Cardiac muscle cell (in vitro differentiated cells and primary cell): Measurements from ENCODE around the gene TMEM190. TPM values are rescaled to one million over a fixed set of nuclear protein-coding genes. Genes with fewer than 3 reads are reported as not detected.
A peak's percentile ranks its signal among the peaks of the same experiment; 100 is the strongest.
"Not testable (repeated sequence)": the region's sequence is repeated elsewhere in the genome, so short reads cannot be mapped to it uniquely, and the experiment has no call there.

Experiments
- DNase-seq, 2 donors: peaks; one replicate each; pipeline versions ENCODE4 v3.0.0 to v3.0.0-alpha.2; 2010 to 2017; ENCODE audit warnings: low read depth in 1 of 2, low spot score in 1 of 2
- H3K27ac ChIP-seq: fragments of 200-600 bp; sonication (generic); 2 replicates; pipeline ENCODE4 v1.5.1; 2016
- H3K27me3 ChIP-seq: fragments of 200-600 bp; sonication (generic); 2 replicates; pipeline ENCODE4 v1.6.0; 2016; ENCODE audit warnings: control low read depth
- H3K36me3 ChIP-seq: fragments of 200-600 bp; sonication (generic); 2 replicates; pipeline ENCODE4 v1.5.1; 2016; ENCODE audit warnings: control low read depth
- H3K4me1 ChIP-seq: fragments of 200-600 bp; sonication (generic); 2 replicates; pipeline ENCODE4 v1.8.1; 2017; ENCODE audit warnings: low read depth, mild to moderate bottlenecking, mixed run types
- H3K4me3 ChIP-seq: fragments of 200-600 bp; sonication (generic); 2 replicates; pipeline ENCODE4 v1.5.1; 2016; ENCODE audit warnings: mild to moderate bottlenecking
- H3K9me3 ChIP-seq: fragments of 200-600 bp; sonication (generic); 2 replicates; pipeline ENCODE4 v1.5.1; 2017; ENCODE audit warnings: low read depth, mild to moderate bottlenecking, control low read depth
- CTCF ChIP-seq: IDR thresholded peaks from 2 replicates; pipeline ENCODE4 v1.5.1; 2012; ENCODE audit warnings: low read depth, mild to moderate bottlenecking, low read length
- polyA plus RNA-seq: library from polyadenylated mRNA; unstranded; fragments of >200 nt; fragmentation: Nextera tagmentation; extraction: Ambion mirVana; gene quantifications from 2 replicates; pipeline ENCODE4 v1.2.1, GENCODE V29; 2016
- total RNA-seq: library from RNA; depleted of rRNA; stranded (reverse); fragments of >200 nt; gene quantifications from 2 replicates; pipeline ENCODE4 v1.2.3, GENCODE V29; 2016

TMEM190 gene
- total and polyA plus RNA-seq, 2 experiments from 2014 or later: 1.3 TPM; not detected in 1

DNA sequence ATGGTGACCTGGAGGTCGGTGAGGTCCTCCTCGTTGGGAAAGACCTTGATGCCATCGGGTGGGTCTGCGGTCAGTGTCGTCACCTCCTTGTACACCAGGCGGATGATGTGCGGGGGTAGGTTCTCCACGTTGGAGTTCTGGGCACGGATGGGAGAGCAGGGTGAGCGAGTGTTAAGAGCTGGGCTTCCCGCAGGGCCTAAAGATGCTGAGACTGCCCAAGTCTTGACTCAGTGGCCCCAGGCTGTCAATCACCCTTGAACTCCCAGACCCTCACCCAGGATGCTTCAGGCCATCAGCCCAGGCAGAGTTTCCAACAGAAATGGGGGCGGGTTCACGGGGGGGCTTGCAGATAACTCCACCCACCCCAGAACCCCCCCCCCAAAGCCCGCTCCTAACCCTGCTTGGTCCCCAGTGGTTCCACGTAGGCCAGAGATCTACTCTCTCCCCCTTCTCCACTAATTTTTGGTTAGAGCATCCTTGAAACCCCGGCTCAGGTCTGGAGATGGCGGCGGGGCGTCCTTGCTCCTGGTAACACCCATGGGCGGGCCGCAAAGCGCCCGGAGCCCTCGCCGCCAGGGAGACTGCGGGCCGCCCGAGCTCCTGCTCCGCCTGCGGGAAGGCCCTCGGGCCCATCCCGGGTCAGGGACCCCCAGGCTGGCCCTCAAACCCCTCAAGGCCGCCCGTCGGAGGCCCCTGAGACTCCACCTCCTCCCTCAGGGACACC lies 30.4 kb downstream of the TMEM190 start:
- peak overlapping the region; percentile 82 for H3K4me3 ChIP-seq
- peaks cover 30% of the 10 kb centered on the region for H3K36me3 ChIP-seq
- no peak for TF ChIP-seq CTCF
- DNase-seq: peak; percentile 53 to 56
- no peaks in the 10 kb centered on the region for H3K9me3 ChIP-seq
- peak overlapping the region; percentile 94 for H3K27ac ChIP-seq
- H3K27me3 ChIP-seq: no peaks in the 10 kb centered on the region
- H3K4me1 ChIP-seq: no peaks in the 10 kb centered on the region

GRCh38 chr19:55407550-55407799 lies 30.8 kb downstream of the TMEM190 start, which contains the start of gene UBE2S:
Gene UBE2S, minus strand, starts transcription at chr19:55407788. Its CDS starts 199 bp downstream, at chr19:55407589.
- not testable (repeated sequence) for H3K27me3 ChIP-seq, DNase-seq, H3K9me3 ChIP-seq, H3K4me1 ChIP-seq
- H3K4me3 ChIP-seq: peak within 1 kb of the TSS; percentile 82
- H3K36me3 ChIP-seq: peaks cover 25% of the 10 kb centered on the region
- peak within 1 kb of the TSS; percentile 97 for H3K27ac ChIP-seq

GRCh38 chr19:55407800-55408532 lies 31.3 kb downstream of the TMEM190 start:
- no peaks in the 10 kb centered on the region for H3K9me3 ChIP-seq
- H3K36me3 ChIP-seq: peaks cover 20% of the 10 kb centered on the region
- H3K27me3 ChIP-seq: no peaks in the 10 kb centered on the region
- peak overlapping the region; percentile 97 for H3K27ac ChIP-seq
- no peak for TF ChIP-seq CTCF
- DNase-seq: peak; percentile 100
- H3K4me3 ChIP-seq: peak overlapping the region; percentile 82
- no peaks in the 10 kb centered on the region for H3K4me1 ChIP-seq

GRCh38 chr19:55408533-55408872 lies 31.9 kb downstream of the TMEM190 start:
- peak overlapping the region; percentile 13 for H3K4me3 ChIP-seq
- H3K4me1 ChIP-seq: no peaks in the 10 kb centered on the region
- no peaks in the 10 kb centered on the region for H3K27me3 ChIP-seq
- peaks cover 16% of the 10 kb centered on the region for H3K36me3 ChIP-seq
- TF ChIP-seq CTCF: no peak
- H3K27ac ChIP-seq: peak overlapping the region; percentile 97
- no peak for DNase-seq
- H3K9me3 ChIP-seq: no peaks in the 10 kb centered on the region

DNA sequence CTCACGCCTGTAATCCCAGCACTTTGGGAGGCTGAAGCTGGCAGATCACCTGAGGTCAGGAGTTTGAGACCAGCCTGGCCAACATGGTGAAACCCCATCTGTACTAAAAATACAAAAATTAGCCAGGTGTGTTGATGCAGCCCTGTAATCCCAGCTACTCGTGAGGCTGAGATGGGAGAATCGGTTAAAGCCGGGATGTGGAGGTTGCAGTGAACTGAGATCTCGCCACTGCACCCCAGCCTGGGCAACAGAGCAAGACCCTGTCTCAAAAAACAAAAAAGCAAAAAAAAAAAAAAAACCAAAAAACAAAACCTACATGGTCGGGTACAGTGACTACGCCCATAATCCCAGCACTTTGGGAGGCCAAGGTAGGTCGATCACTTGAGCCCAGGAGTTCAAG lies 32.6 kb downstream of the TMEM190 start:
- not testable (repeated sequence) for H3K27ac ChIP-seq, H3K4me3 ChIP-seq, H3K27me3 ChIP-seq, H3K4me1 ChIP-seq, DNase-seq, H3K9me3 ChIP-seq
- H3K36me3 ChIP-seq: peaks cover 12% of the 10 kb centered on the region

GRCh38 chr19:55410168-55410567 lies 33.5 kb downstream of the TMEM190 start:
- H3K4me1 ChIP-seq: no peaks in the 10 kb centered on the region
- TF ChIP-seq CTCF: no peak
- no peak overlapping the region for H3K4me3 ChIP-seq
- H3K36me3 ChIP-seq: peaks cover 12% of the 10 kb centered on the region
- DNase-seq: no peak
- no peaks in the 10 kb centered on the region for H3K27me3 ChIP-seq
- no peaks in the 10 kb centered on the region for H3K9me3 ChIP-seq
- H3K27ac ChIP-seq: no peak overlapping the region
